ENCODE results near the gene FAM153A. TPM values are rescaled to one million over a fixed set of nuclear protein-coding genes. Genes with fewer than 3 reads are reported as not detected.
"Not testable (repeated sequence)": the region's sequence is repeated elsewhere in the genome, so short reads cannot be mapped to it uniquely, and the experiment has no call there.

FAM153A gene
- total RNA-seq, 1 experiment from 2014 or later: not detected

- H4K20me1 ChIP-seq (ENCODE audit: insufficient read depth); H2AFZ ChIP-seq (ENCODE audit: low read depth, low read length, poor library complexity, severe bottlenecking); H3K79me2 ChIP-seq (ENCODE audit: insufficient read depth, low read length); POLR2A ChIA-PET; H3K4me1 ChIP-seq (ENCODE audit: control insufficient read depth in 1 of 2, insufficient read depth in 2 of 2, low read length in 2 of 2); H3K9me2 ChIP-seq (ENCODE audit: insufficient read depth); RAD21 ChIA-PET (ENCODE audit: low non-redundant PET in 1 of 2, low total read pairs in 2 of 2, uncharacterized antibody in 2 of 2, unreplicated experiment in 2 of 2); H3K4me2 ChIP-seq (ENCODE audit: low read length); H3K9ac ChIP-seq (ENCODE audit: low read length); H3K4me3 ChIP-seq (replicated peaks in 1 of 2; ENCODE audit: low read depth in 1 of 2, low read length in 2 of 2); H3K27ac ChIP-seq (ENCODE audit: low read depth, low read length); intact Hi-C loops (cut with micrococcal nuclease); DNase-seq (ENCODE audit: low read depth, low spot score); H3K36me3 ChIP-seq (ENCODE audit: control insufficient read depth in 1 of 2, insufficient read depth in 2 of 2, low read length in 2 of 2); H3K27me3 ChIP-seq (ENCODE audit: insufficient read depth, low read length); BruUV-seq (replicated peaks); CTCF ChIA-PET; H3K9me3 ChIP-seq (ENCODE audit: control insufficient read depth in 1 of 2, insufficient read depth in 1 of 2, low read depth in 1 of 2, low read length in 2 of 2): not testable (repeated sequence)
- peak; percentile 79 for ATAC-seq
Observed at GRCh38 chr5:177809209-177809913, 26.7 kb upstream of the FAM153A start.

GRCh38 chr5:177808420-177808819 is 25.7 kb upstream of the FAM153A start:
- H3K4me1 ChIP-seq (ENCODE audit: control insufficient read depth in 1 of 2, insufficient read depth in 2 of 2, low read length in 2 of 2); H3K79me2 ChIP-seq (ENCODE audit: insufficient read depth, low read length); H3K36me3 ChIP-seq (ENCODE audit: control insufficient read depth in 1 of 2, insufficient read depth in 2 of 2, low read length in 2 of 2); H3K4me2 ChIP-seq (ENCODE audit: low read length); H2AFZ ChIP-seq (ENCODE audit: low read depth, low read length, poor library complexity, severe bottlenecking); H3K4me3 ChIP-seq (replicated peaks in 1 of 2; ENCODE audit: low read depth in 1 of 2, low read length in 2 of 2); H3K27ac ChIP-seq (ENCODE audit: low read depth, low read length); CTCF ChIA-PET; intact Hi-C loops (cut with micrococcal nuclease); POLR2A ChIA-PET; H3K9ac ChIP-seq (ENCODE audit: low read length); RAD21 ChIA-PET (ENCODE audit: low non-redundant PET in 1 of 2, low total read pairs in 2 of 2, uncharacterized antibody in 2 of 2, unreplicated experiment in 2 of 2); H3K27me3 ChIP-seq (ENCODE audit: insufficient read depth, low read length); H4K20me1 ChIP-seq (ENCODE audit: insufficient read depth); DNase-seq (ENCODE audit: low read depth, low spot score); H3K9me3 ChIP-seq (ENCODE audit: control insufficient read depth in 1 of 2, insufficient read depth in 1 of 2, low read depth in 1 of 2, low read length in 2 of 2); H3K9me2 ChIP-seq (ENCODE audit: insufficient read depth); BruUV-seq (replicated peaks); ATAC-seq: not testable (repeated sequence)

- H3K4me1 ChIP-seq (ENCODE audit: control insufficient read depth in 1 of 2, insufficient read depth in 2 of 2, low read length in 2 of 2); DNase-seq (ENCODE audit: low read depth, low spot score); intact Hi-C loops (cut with micrococcal nuclease); H3K36me3 ChIP-seq (ENCODE audit: control insufficient read depth in 1 of 2, insufficient read depth in 2 of 2, low read length in 2 of 2); H3K4me2 ChIP-seq (ENCODE audit: low read length); H3K27me3 ChIP-seq (ENCODE audit: insufficient read depth, low read length); H3K27ac ChIP-seq (ENCODE audit: low read depth, low read length); POLR2A ChIA-PET; RAD21 ChIA-PET (ENCODE audit: low non-redundant PET in 1 of 2, low total read pairs in 2 of 2, uncharacterized antibody in 2 of 2, unreplicated experiment in 2 of 2); H4K20me1 ChIP-seq (ENCODE audit: insufficient read depth); H3K79me2 ChIP-seq (ENCODE audit: insufficient read depth, low read length); H3K9ac ChIP-seq (ENCODE audit: low read length); H2AFZ ChIP-seq (ENCODE audit: low read depth, low read length, poor library complexity, severe bottlenecking); BruUV-seq (replicated peaks); CTCF ChIA-PET; H3K9me2 ChIP-seq (ENCODE audit: insufficient read depth); H3K9me3 ChIP-seq (ENCODE audit: control insufficient read depth in 1 of 2, insufficient read depth in 1 of 2, low read depth in 1 of 2, low read length in 2 of 2); ATAC-seq; H3K4me3 ChIP-seq (replicated peaks in 1 of 2; ENCODE audit: low read depth in 1 of 2, low read length in 2 of 2): not testable (repeated sequence)
Observed at GRCh38 chr5:177807265-177807664, 24.6 kb upstream of the FAM153A start.

- H3K4me3 ChIP-seq (replicated peaks in 1 of 2; ENCODE audit: low read depth in 1 of 2, low read length in 2 of 2); H4K20me1 ChIP-seq (ENCODE audit: insufficient read depth); H3K4me2 ChIP-seq (ENCODE audit: low read length); DNase-seq (ENCODE audit: low read depth, low spot score); H2AFZ ChIP-seq (ENCODE audit: low read depth, low read length, poor library complexity, severe bottlenecking); H3K9me2 ChIP-seq (ENCODE audit: insufficient read depth); H3K9me3 ChIP-seq (ENCODE audit: control insufficient read depth in 1 of 2, insufficient read depth in 1 of 2, low read depth in 1 of 2, low read length in 2 of 2); POLR2A ChIA-PET; H3K27me3 ChIP-seq (ENCODE audit: insufficient read depth, low read length); ATAC-seq; H3K27ac ChIP-seq (ENCODE audit: low read depth, low read length); RAD21 ChIA-PET (ENCODE audit: low non-redundant PET in 1 of 2, low total read pairs in 2 of 2, uncharacterized antibody in 2 of 2, unreplicated experiment in 2 of 2); BruUV-seq (replicated peaks); H3K9ac ChIP-seq (ENCODE audit: low read length); CTCF ChIA-PET; intact Hi-C loops (cut with micrococcal nuclease); H3K79me2 ChIP-seq (ENCODE audit: insufficient read depth, low read length); H3K4me1 ChIP-seq (ENCODE audit: control insufficient read depth in 1 of 2, insufficient read depth in 2 of 2, low read length in 2 of 2); H3K36me3 ChIP-seq (ENCODE audit: control insufficient read depth in 1 of 2, insufficient read depth in 2 of 2, low read length in 2 of 2): not testable (repeated sequence)
Observed at GRCh38 chr5:177801427-177801826, 18.7 kb upstream of the FAM153A start.
